ENCODE measurements around the gene KLLN. TPM values are rescaled to one million over a fixed set of nuclear protein-coding genes. Genes with fewer than 3 reads are reported as not detected.
"Not testable (repeated sequence)": the region's sequence is repeated elsewhere in the genome, so short reads cannot be mapped to it uniquely, and the experiment has no call there.

Gene KLLN
- total RNA-seq, result 0.98 and 1.1 TPM in 2 replicates
- long read RNA-seq, result 0 reads

- Mint-ChIP-seq H3K4me1 (peaks cover 45% of the 10 kb centered on the region), H3K9me3 (no peaks in the 10 kb centered on the region), H3K27me3 (ENCODE audit: low read depth) (peaks cover 10% of the 10 kb centered on the region), H3K36me3 (ENCODE audit: low read depth) (peaks cover 2% of the 10 kb centered on the region), H3K27ac (ENCODE audit: unreplicated experiment) (peak within 1 kb of the TSS; percentile 99), H3K4me3 (peak within 1 kb of the TSS; percentile 99)
- no peak for TF ChIP-seq CTCF (conservative IDR thresholded peaks at IDR 0.05)
- DNase-seq (ENCODE audit: low read depth, low spot score), result peak; percentile 88
Measured at GRCh38 chr10:87863053-87863943, at the start of gene KLLN, which contains the start of gene PTEN. Gene KLLN (minus strand): TSS chr10:87863533. CDS start chr10:87862487, 1,046 bp downstream. Gene PTEN (plus strand): TSS chr10:87863625. CDS start chr10:87864470, 845 bp downstream.

GRCh38 chr10:87903396-87903795 is 40.1 kb upstream of the KLLN start:
- Mint-ChIP-seq H3K36me3 (ENCODE audit: low read depth) (peaks cover 67% of the 10 kb centered on the region), H3K9me3 (peaks cover 20% of the 10 kb centered on the region)

GRCh38 chr10:87897957-87898356 is 34.6 kb upstream of the KLLN start:
- not testable (repeated sequence) for H3K4me1 Mint-ChIP-seq, H3K4me3 Mint-ChIP-seq
- peaks cover 59% of the 10 kb centered on the region for H3K36me3 Mint-ChIP-seq (ENCODE audit: low read depth)

More at GRCh38 chr10:87903396-87903795, 40.1 kb upstream of the KLLN start:
- DNase-seq (ENCODE audit: low read depth, low spot score); H3K4me1 Mint-ChIP-seq; H3K4me3 Mint-ChIP-seq; H3K27me3 Mint-ChIP-seq (ENCODE audit: low read depth); H3K27ac Mint-ChIP-seq (ENCODE audit: unreplicated experiment): not testable (repeated sequence)

GRCh38 chr10:87896216-87896615 is 32.9 kb upstream of the KLLN start:
- H3K36me3 Mint-ChIP-seq (ENCODE audit: low read depth), result peaks cover 41% of the 10 kb centered on the region
- H3K4me3 Mint-ChIP-seq, result no peak overlapping the region
- no peak for TF ChIP-seq CTCF (conservative IDR thresholded peaks at IDR 0.05)
- peaks cover 6% of the 10 kb centered on the region for H3K9me3 Mint-ChIP-seq
- H3K27ac Mint-ChIP-seq (ENCODE audit: unreplicated experiment), result no peak overlapping the region
- no peaks in the 10 kb centered on the region for H3K27me3 Mint-ChIP-seq (ENCODE audit: low read depth)
- H3K4me1 Mint-ChIP-seq, result no peaks in the 10 kb centered on the region
- no peak for DNase-seq (ENCODE audit: low read depth, low spot score)

More at GRCh38 chr10:87897957-87898356, 34.6 kb upstream of the KLLN start:
- H3K27ac Mint-ChIP-seq (ENCODE audit: unreplicated experiment); DNase-seq (ENCODE audit: low read depth, low spot score); H3K27me3 Mint-ChIP-seq (ENCODE audit: low read depth): not testable (repeated sequence)
- H3K9me3 Mint-ChIP-seq, result peaks cover 18% of the 10 kb centered on the region

- peaks cover 34% of the 10 kb centered on the region for H3K36me3 Mint-ChIP-seq (ENCODE audit: low read depth)
- H3K9me3 Mint-ChIP-seq, result no peaks in the 10 kb centered on the region
- H3K27me3 Mint-ChIP-seq (ENCODE audit: low read depth), result no peaks in the 10 kb centered on the region
- no peak overlapping the region for H3K27ac Mint-ChIP-seq (ENCODE audit: unreplicated experiment)
- no peak for TF ChIP-seq CTCF (conservative IDR thresholded peaks at IDR 0.05)
- no peak overlapping the region for H3K4me3 Mint-ChIP-seq
- DNase-seq (ENCODE audit: low read depth, low spot score), result no peak
- H3K4me1 Mint-ChIP-seq, result no peaks in the 10 kb centered on the region
Measured at GRCh38 chr10:87895430-87895829, 32.1 kb upstream of the KLLN start.

- DNase-seq (ENCODE audit: low read depth, low spot score), result no peak
- Mint-ChIP-seq H3K9me3 (peaks cover 9% of the 10 kb centered on the region), H3K27ac (ENCODE audit: unreplicated experiment) (no peak overlapping the region), H3K4me1 (no peaks in the 10 kb centered on the region), H3K4me3 (no peak overlapping the region), H3K27me3 (ENCODE audit: low read depth) (no peaks in the 10 kb centered on the region), H3K36me3 (ENCODE audit: low read depth) (peaks cover 32% of the 10 kb centered on the region)
- TF ChIP-seq CTCF (conservative IDR thresholded peaks at IDR 0.05), result no peak
Measured at GRCh38 chr10:87887548-87888289, 24.4 kb upstream of the KLLN start.

Measured in neural crest cell (in vitro differentiated cells).